GM19239 (cell line): ENCODE measurements around the gene SYCN.

Experiments used
- DNase-seq: peaks from one replicate; pipeline ENCODE4 v3.0.0; 2011; ENCODE audit warnings: low spot score; ENCODE audit not compliant: insufficient read length
- FAIRE-seq: peaks from 2 replicates; lab custom pipeline; 2011; peaks lifted over from hg19 to GRCh38; lab: Jason Lieb, UNC

The SYCN gene

GRCh38 chr19:39157275-39157996 is 46.6 kb downstream of the SYCN start:
- no peak for DNase-seq
- no peak for FAIRE-seq

DNA sequence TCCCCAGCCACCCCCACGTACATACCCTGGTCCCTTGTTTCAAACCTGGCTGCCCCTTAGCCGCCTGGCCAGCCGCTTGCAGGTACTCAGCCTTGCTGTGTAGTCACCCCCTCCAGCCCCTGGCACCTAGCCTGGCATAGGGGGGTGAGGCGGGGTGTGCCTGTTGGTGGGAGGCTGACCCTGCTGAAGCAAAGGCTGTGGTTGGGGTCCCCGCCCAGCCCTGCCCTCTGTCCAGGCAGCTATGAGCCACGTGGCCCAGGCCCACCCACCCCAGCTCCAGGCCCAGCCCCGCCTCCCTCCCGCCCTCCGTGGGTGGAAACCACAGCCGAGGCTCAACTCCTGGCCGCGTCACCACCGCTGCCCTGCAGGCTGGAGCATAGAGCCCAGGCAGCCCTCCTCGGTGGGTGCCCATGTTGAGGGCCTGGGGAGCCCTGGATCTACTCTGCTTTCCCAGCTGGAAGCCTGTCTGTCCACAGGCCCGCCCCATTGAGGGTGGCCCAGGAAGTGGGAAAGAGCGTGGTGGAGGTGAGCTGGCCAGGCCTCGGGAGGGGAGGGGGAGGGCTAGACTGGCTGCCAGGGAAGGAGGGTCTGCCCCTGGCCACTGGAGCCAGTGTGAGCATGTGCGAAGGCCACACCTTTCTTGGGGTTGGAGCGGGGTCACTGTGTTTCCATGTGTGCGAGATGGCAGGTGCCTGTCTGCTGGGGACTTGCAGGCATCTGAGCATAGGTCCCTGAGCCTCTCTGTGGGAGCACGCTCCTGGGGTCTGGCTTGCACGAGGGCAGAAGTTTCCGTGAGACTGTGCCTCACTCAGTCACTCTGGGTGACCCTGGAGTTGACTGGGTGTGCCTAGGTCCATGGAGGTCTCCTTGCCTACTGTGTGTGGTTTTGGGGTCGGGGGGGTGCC is 47.5 kb downstream of the SYCN start:
- DNase-seq: no peak
- FAIRE-seq: no peak

- no peak for DNase-seq
- no peak for FAIRE-seq
These were observed 48.3 kb downstream of the SYCN start for GRCh38 chr19:39155741-39156140.

- DNase-seq: no peak
- FAIRE-seq: no peak
These were observed 48.9 kb downstream of the SYCN start for GRCh38 chr19:39155114-39155700.

GRCh38 chr19:39154629-39155100 is 49.4 kb downstream of the SYCN start:
- FAIRE-seq: no peak
- no peak for DNase-seq

- FAIRE-seq (no peak), DNase-seq (no peak)
These were observed 49.9 kb downstream of the SYCN start for GRCh38 chr19:39154100-39154628.
